Hepatic stellate cell (primary cell): ENCODE data around the gene HMG20B.
"Not testable (repeated sequence)": the region's sequence is repeated elsewhere in the genome, so short reads cannot be mapped to it uniquely, and the experiment has no call there.

Experiments used
- DNase-seq: peaks from one replicate; pipeline ENCODE4 v3.0.0; 2011; ENCODE audit warnings: low spot score

The HMG20B gene

GRCh38 chr19:3584036-3584802, 11.5 kb downstream of the HMG20B start:
- DNase-seq = not testable (repeated sequence)

- DNase-seq = no peak
Observed at GRCh38 chr19:3585301-3586126, 12.8 kb downstream of the HMG20B start, which contains the start of gene GIPC3. Gene GIPC3, plus strand, starts transcription at chr19:3585478. Its CDS starts 120 bp downstream, at chr19:3585598.

DNA sequence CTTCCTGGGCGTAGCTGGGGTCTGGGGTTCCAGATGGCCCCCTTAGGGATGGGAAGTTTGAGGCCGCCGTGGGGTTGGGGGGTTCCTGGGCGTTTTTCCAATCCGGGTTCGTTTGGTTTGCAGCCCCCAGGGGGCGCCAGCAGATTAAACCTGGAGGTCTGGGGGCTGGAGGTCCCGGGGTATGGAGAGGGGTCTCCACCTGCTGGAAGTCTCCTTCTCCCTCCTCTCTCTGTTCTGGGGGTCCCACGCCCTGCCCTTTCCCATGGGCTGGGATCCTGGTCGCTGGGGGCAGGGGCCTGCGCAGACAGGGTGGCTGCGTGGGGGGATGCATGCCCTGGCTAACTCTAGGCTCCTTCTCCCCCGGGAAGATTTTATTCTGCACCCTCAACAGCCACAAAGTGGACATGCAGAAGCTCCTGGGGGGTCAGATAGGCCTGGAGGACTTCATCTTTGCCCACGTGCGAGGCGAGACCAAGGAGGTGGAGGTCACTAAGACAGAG, 13.4 kb downstream of the HMG20B start:
- DNase-seq = no peak

DNA sequence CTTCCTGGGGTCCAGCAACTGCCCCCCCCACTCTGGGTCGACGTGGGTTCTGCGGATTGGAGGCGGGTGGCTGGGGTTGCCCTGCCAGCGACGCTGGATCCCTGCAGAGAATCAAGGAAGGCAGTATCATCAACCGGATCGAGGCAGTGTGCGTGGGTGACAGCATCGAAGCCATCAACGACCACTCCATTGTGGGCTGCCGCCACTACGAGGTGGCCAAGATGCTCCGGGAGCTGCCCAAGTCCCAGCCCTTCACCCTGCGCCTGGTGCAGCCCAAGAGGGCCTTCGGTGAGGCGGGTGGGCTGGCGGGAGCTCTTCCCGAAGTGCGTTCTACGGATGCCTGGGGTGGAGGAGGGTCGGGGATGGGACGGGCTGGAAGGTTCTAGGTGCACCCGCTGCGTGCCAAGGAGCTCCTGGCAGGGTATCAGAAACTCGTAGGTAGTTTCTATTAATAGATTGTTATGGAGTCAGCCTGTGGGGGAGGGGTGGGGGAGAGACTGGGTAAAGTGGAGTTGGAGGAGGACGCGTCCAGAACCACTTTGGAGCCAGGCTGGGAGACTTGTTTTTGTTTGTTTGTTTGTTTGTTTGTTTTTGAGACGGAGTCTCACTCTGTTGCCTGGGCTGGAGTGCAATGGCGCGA, 14.1 kb downstream of the HMG20B start:
- no peak for DNase-seq

- DNase-seq = no peak
Observed at GRCh38 chr19:3589439-3589838, 16.7 kb downstream of the HMG20B start.

DNA sequence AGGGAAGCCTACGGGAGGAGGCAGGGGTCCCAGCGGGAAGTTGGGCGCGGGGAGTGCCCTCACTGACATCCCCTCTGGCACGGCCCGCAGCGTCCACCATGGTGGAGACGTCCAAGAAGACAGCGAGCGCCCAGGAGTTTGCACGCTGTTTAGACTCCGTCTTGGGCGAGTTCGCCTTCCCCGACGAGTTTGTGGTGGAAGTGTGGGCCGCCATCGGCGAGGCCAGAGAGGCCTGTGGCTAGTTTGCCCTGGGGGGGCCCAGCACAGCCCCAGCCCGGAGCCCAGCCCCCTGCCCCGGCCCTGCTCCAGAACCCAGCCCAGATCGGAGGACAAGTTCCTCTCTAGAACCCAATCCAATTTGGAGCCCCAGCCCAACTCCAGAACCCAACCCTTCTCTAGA, 17.2 kb downstream of the HMG20B start:
- no peak for DNase-seq

DNA sequence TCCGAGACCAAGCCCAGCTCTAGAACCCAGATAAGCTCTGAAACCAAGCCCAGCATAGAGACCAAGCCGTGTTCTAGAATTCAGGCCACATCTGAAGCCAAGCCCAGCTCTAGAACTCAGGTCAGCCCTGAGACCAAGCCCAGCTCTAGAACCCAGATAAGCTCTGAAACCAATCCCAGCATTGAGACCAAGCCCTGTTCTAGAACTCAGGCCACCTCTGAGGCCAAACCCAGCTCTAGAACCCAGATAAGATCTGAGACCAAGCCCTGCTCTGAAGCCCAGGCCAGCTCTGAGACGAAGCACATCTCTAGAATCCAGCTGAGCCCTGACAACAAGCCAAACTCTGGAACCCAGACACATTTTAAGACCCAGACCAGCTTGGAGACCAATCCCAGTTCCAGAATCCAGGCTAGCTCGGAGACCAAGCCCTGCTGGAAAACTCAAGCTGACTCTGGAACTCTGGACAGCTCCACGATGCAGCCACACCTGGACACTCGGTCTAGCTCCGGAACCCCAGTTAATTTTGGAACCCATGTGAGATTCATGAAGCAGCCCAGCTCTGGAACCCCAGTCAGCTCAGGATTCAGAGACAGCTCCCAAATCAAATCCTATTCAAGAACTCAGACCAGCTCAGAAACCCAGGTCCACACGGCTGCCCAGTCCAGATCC, 18.4 kb downstream of the HMG20B start:
- DNase-seq = no peak

- no peak for DNase-seq
Observed at GRCh38 chr19:3591876-3592613, 19.3 kb downstream of the HMG20B start.

GRCh38 chr19:3593156-3593555, 20.4 kb downstream of the HMG20B start:
- DNase-seq = no peak

GRCh38 chr19:3595521-3596061, 22.8 kb downstream of the HMG20B start:
- DNase-seq = no peak

DNA sequence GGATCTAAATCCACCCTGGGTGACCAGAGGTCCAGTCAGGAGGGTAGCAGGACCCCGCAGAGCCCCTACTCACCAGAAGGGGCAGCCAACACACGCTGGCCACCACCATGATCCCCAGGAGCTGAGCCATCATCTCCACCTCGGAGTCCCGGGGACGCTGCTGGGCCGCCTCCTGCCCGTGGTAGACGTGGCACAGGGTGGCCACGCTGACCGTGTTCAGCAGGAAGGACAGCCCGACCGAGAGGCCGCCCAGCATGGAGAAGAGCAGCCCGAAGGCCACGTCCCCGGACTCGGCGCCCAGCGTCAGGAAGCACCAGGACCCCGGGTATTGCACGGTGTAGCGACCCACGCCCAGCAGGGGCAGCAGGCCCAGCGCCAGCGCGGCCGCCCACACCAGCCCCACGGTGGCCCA, 27.0 kb downstream of the HMG20B start:
- no peak for DNase-seq

GRCh38 chr19:3601021-3601420, 28.3 kb downstream of the HMG20B start:
- no peak for DNase-seq

- peak; percentile 93 for DNase-seq
Observed at GRCh38 chr19:3603121-3603811, 30.5 kb downstream of the HMG20B start.

DNA sequence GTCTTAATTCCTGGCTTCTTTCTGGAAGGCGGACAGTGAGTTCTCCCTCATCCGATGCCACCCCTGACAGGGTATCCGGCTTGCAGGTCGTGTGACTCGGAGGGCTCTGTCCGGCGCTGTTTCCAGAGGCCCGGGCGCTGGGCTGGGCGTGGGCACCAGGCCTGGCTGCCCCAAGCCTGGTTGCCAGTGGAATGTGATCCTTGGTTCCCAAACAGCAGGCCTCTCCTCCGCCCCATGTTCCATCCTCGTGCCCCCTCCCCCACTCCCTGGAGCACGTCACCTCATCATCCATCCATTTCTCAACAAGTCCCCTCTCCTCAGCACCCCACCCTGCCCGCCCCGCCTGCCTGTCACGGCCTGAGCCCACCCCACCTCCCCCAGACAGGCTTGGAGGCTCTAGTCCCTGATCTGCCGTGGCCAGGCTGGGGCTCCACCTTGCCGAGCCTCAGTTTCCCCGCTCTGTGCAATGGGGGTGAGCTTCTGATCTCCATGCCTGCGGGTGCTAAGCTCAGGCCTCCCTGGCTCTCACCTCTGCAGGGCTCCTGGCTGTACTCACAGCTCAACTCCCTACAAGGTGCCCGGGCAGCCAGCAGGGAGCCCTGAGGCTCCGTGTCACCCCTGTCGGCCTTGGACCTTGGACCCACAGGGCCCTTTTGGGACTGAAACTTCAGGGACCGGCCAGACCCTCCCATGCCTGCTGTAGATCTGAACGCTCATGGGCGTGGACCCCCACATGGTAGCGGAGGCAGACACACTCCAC, 31.7 kb downstream of the HMG20B start:
- DNase-seq = no peak

DNA sequence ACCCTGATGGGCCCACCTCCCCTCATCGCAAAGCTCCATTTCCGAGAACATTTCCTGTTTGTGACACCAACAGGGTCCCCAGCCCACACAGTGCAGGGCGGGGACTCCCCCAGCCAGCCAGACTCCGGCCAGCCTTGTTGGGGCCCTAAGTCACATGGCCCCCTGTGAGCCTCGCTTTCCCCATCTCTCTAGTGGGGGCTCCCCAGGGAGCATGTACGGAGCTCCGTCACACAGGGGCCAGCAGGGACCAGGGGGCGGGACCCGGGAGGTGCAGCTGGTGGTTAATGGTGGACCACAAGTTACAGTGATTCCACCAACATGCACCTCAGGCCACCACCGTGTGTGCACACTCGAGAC, 32.2 kb downstream of the HMG20B start:
- no peak for DNase-seq

DNA sequence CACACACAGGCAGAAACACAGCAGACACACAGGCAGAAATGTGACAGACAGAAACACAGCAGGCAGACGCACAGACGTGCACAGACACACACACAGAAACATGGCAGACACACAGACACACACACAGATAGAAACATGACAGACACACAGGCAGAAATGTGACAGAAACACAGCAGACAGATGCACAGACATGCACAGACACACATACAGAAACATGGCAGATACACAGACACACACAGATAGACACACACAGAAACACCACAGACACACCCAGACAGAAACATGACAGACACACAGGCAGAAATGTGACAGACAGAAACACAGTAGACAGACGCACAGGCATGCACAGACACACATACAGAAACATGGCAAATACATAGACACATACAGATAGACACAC, 32.6 kb downstream of the HMG20B start:
- DNase-seq = no peak

GRCh38 chr19:3605770-3606169, 33.0 kb downstream of the HMG20B start:
- no peak for DNase-seq

DNA sequence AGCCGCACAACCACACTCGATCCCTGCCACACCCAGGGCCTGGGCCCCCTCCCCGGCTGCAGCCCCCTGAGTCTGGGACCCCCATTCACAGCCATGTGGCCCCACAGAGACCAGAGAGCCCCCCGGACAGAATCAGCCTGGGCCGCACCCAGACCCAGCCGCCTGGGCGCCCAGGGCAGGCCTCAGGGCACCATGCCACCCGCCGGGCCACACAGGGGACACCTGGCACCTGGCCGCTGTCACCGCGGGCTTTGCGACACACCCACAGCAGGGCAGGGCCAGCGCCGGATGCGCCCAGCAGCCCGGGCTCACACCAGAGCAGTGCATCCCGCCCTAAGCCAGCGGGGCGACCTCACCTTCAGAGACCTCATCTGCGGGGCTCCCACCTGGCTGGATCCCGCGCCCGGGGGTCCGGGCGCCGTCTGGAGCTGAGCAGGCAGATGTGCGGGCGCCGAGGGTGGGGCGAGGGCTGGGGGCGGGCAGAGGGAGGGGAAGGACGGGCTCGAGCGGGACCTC, 33.5 kb downstream of the HMG20B start:
- DNase-seq = no peak

GRCh38 chr19:3606690-3607289, 34.0 kb downstream of the HMG20B start, which contains the start of gene TBXA2R:
Gene TBXA2R, minus strand, starts transcription at chr19:3606875. Its CDS starts 6,241 bp downstream, at chr19:3600634.
- DNase-seq = peak; percentile 90
